SU-DHL-6 (cell line): ENCODE measurements around the gene NUP85.
A peak's percentile ranks its signal among the peaks of the same experiment; 100 is the strongest.
"Not testable (repeated sequence)": the region's sequence is repeated elsewhere in the genome, so short reads cannot be mapped to it uniquely, and the experiment has no call there.

Source experiments
- H2AFZ ChIP-seq: fragments of 200-600 bp; sonication (generic); 2 replicates; pipeline ENCODE4 v1.6.1; 2014; ENCODE audit warnings: low read depth, mild to moderate bottlenecking, moderate library complexity, mixed read lengths, antibody characterized with exemption, low read length; ENCODE audit not compliant: severe bottlenecking
- H3F3A ChIP-seq: fragments of 200-600 bp; shearing (Covaris generic); 2 replicates; pipeline ENCODE4 v1.6.0; 2016; ENCODE audit warnings: antibody characterized with exemption, mild to moderate bottlenecking; ENCODE audit not compliant: insufficient read depth
- H3K27ac ChIP-seq: fragments of 200-600 bp; sonication (generic); 2 replicates; pipeline ENCODE4 v1.5.1; 2016; ENCODE audit warnings: low read depth, mild to moderate bottlenecking, low read length, moderate library complexity, mixed read lengths
- H3K27me3 ChIP-seq: fragments of 200-600 bp; sonication (generic), shearing (Covaris generic); 2 replicates; pipeline ENCODE4 v1.6.0; 2014; ENCODE audit warnings: mild to moderate bottlenecking, low read length
- H3K36me3 ChIP-seq: fragments of 200-600 bp; sonication (generic); 2 replicates; pipeline ENCODE4 v1.6.1; 2014; ENCODE audit warnings: mild to moderate bottlenecking, low read length, mixed read lengths
- H3K4me2 ChIP-seq: fragments of 300-600, 200-600 bp; shearing (Covaris generic), sonication (generic); 2 replicates; pipeline ENCODE4 v1.6.0; 2014; ENCODE audit warnings: low read length, low read depth, mild to moderate bottlenecking; ENCODE audit not compliant: poor library complexity, severe bottlenecking
- H3K4me3 ChIP-seq: fragments of 200-600 bp; sonication (generic); 2 replicates; pipeline ENCODE4 v1.5.1; 2014; ENCODE audit warnings: antibody characterized with exemption, low read length, mild to moderate bottlenecking, mixed read lengths; ENCODE audit not compliant: insufficient read depth, poor library complexity, severe bottlenecking
- H3K79me2 ChIP-seq: fragments of 200-600 bp; sonication (generic); 2 replicates; pipeline ENCODE4 v1.6.1; 2014; ENCODE audit warnings: mild to moderate bottlenecking, low read length, moderate library complexity; ENCODE audit not compliant: insufficient read depth
- H3K9ac ChIP-seq: fragments of 200-600 bp; sonication (generic); 2 replicates; pipeline ENCODE4 v1.7.0; 2014; ENCODE audit warnings: mild to moderate bottlenecking, low read length
- H3K9me2 ChIP-seq: fragments of 200-600 bp; sonication (generic); replicated peaks from 2 replicates; pipeline ENCODE4 v1.6.1; 2014; ENCODE audit warnings: low read length; ENCODE audit not compliant: insufficient read depth
- H3K9me3 ChIP-seq: fragments of 200-600 bp; sonication (generic); 2 replicates; pipeline ENCODE4 v1.6.1; 2014; ENCODE audit warnings: low read length, mixed read lengths; ENCODE audit not compliant: insufficient read depth
- H4K20me1 ChIP-seq: fragments of 200-600 bp; sonication (generic); 2 replicates; pipeline ENCODE4 v1.6.1; 2014; ENCODE audit warnings: low read depth, mild to moderate bottlenecking, antibody characterized with exemption, low read length, moderate library complexity, mixed read lengths
- CTCF ChIP-seq: fragments of 200-600 bp; sonication (generic); IDR thresholded peaks from one replicate; pipeline ENCODE4 v1.5.1; 2017; ENCODE audit warnings: antibody characterized with exemption, mild to moderate bottlenecking, low read length, moderate library complexity; ENCODE audit not compliant: insufficient read depth, poor library complexity, severe bottlenecking
- EZH2phosphoT487 ChIP-seq: fragments of 200-600 bp; sonication (generic), shearing (Covaris generic); conservative IDR thresholded peaks from 2 replicates; pipeline ENCODE4 v1.6.1; 2018; ENCODE audit warnings: mild to moderate bottlenecking, antibody characterized with exemption, low read length, moderate library complexity, mixed read lengths

Gene NUP85

GRCh38 chr17:75205037-75205792 lies at the start of gene NUP85:
NUP85 (plus strand) TSS chr17:75205679; CDS start chr17:75205762, 83 bp downstream.
- H4K20me1 ChIP-seq: no peaks in the 10 kb centered on the region
- H3K9ac ChIP-seq: peak within 1 kb of the TSS; percentile 91
- H3K27ac ChIP-seq: peak within 1 kb of the TSS; percentile 79
- H3K4me3 ChIP-seq: peak within 1 kb of the TSS; percentile 89
- no peaks in the 10 kb centered on the region for H3K27me3 ChIP-seq
- peak within 1 kb of the TSS; percentile 84 for H3K4me2 ChIP-seq
- H3F3A ChIP-seq: peaks cover 3% of the 10 kb centered on the region; the same call in 1 of the 2 replicates
- no peaks in the 10 kb centered on the region for H3K9me2 ChIP-seq
- TF ChIP-seq EZH2phosphoT487 (no peak), CTCF (no peak)
- H3K9me3 ChIP-seq: no peaks in the 10 kb centered on the region
- peaks cover 58% of the 10 kb centered on the region for H3K79me2 ChIP-seq
- H2AFZ ChIP-seq: peak within 1 kb of the TSS; percentile 81
- H3K36me3 ChIP-seq: peaks cover 18% of the 10 kb centered on the region

- H3K4me2 ChIP-seq, H3K4me3 ChIP-seq, H3K9me3 ChIP-seq, H3K36me3 ChIP-seq, H3K9ac ChIP-seq, H4K20me1 ChIP-seq, H3K79me2 ChIP-seq, H3K9me2 ChIP-seq, H2AFZ ChIP-seq, H3K27me3 ChIP-seq, H3K27ac ChIP-seq: not testable (repeated sequence)
- peaks cover 11% of the 10 kb centered on the region; the same call in 1 of the 2 replicates for H3F3A ChIP-seq
Measured at GRCh38 chr17:75158480-75158879, 47.0 kb upstream of the NUP85 start.

- Histone ChIP-seq H3K27ac (no peak overlapping the region), H3K4me3 (no peak overlapping the region), H3K36me3 (peaks cover 5% of the 10 kb centered on the region; the same call in 1 of the 2 replicates), H3F3A (peaks cover 11% of the 10 kb centered on the region; the same call in 1 of the 2 replicates), H3K9me2 (no peaks in the 10 kb centered on the region), H3K4me2 (no peak overlapping the region), H3K27me3 (no peaks in the 10 kb centered on the region), H4K20me1 (no peaks in the 10 kb centered on the region), H3K9ac (no peak overlapping the region), H2AFZ (no peak overlapping the region), H3K9me3 (no peaks in the 10 kb centered on the region), H3K79me2 (no peaks in the 10 kb centered on the region)
- TF ChIP-seq CTCF: no peak
- no peak for TF ChIP-seq EZH2phosphoT487
Measured at GRCh38 chr17:75159196-75160031, 46.1 kb upstream of the NUP85 start.

- H3F3A ChIP-seq: peaks cover 6% of the 10 kb centered on the region; the same call in 1 of the 2 replicates
- H4K20me1 ChIP-seq: no peaks in the 10 kb centered on the region
- no peak overlapping the region for H3K4me2 ChIP-seq
- H3K27ac ChIP-seq: no peak overlapping the region
- H3K4me3 ChIP-seq: no peak overlapping the region
- no peak overlapping the region for H2AFZ ChIP-seq
- H3K79me2 ChIP-seq: no peaks in the 10 kb centered on the region
- no peaks in the 10 kb centered on the region for H3K27me3 ChIP-seq
- no peaks in the 10 kb centered on the region for H3K9me3 ChIP-seq
- no peaks in the 10 kb centered on the region for H3K9me2 ChIP-seq
- TF ChIP-seq CTCF (no peak), EZH2phosphoT487 (no peak)
- peaks cover 5% of the 10 kb centered on the region; the same call in 1 of the 2 replicates for H3K36me3 ChIP-seq
- no peak overlapping the region for H3K9ac ChIP-seq
Measured at GRCh38 chr17:75160211-75160610, 45.3 kb upstream of the NUP85 start.
